T-helper 1 cell treated with Interleukin-12 subunit alpha and Interleukin-12 subunit beta and Interleukin-4 antibody, amounts not matched to agents 30 μg/mL and 1 μg/mL, for 36 hours (primary cell): ENCODE results near the gene NUAK1.

Experiments used
- H3K27ac Mint-ChIP-seq: one replicate; pipeline ENCODE4 v1.8.0; 2021; ENCODE audit warnings: mild to moderate bottlenecking, mixed read lengths
- H3K27me3 Mint-ChIP-seq: one replicate; pipeline ENCODE4 v1.8.0; 2021; ENCODE audit warnings: low read depth, mixed read lengths
- H3K36me3 Mint-ChIP-seq: one replicate; pipeline ENCODE4 v1.8.0; 2021; ENCODE audit warnings: low read depth, mixed read lengths
- H3K4me1 Mint-ChIP-seq: one replicate; pipeline ENCODE4 v1.8.0; 2021; ENCODE audit warnings: low read depth, mixed read lengths
- H3K4me3 Mint-ChIP-seq: one replicate; pipeline ENCODE4 v1.8.0; 2021; ENCODE audit warnings: mild to moderate bottlenecking, moderate library complexity, mixed read lengths
- H3K9me3 Mint-ChIP-seq: one replicate; pipeline ENCODE4 v1.8.0; 2021; ENCODE audit warnings: mixed read lengths

Gene NUAK1

GRCh38 chr12:106113824-106114446, 24.8 kb downstream of the NUAK1 start:
- peaks cover 3% of the 10 kb centered on the region for H3K4me1 Mint-ChIP-seq
- no peaks in the 10 kb centered on the region for H3K36me3 Mint-ChIP-seq
- H3K27ac Mint-ChIP-seq = no peak overlapping the region
- no peak overlapping the region for H3K4me3 Mint-ChIP-seq
- H3K27me3 Mint-ChIP-seq = no peaks in the 10 kb centered on the region
- no peaks in the 10 kb centered on the region for H3K9me3 Mint-ChIP-seq

GRCh38 chr12:106113446-106113823, 25.3 kb downstream of the NUAK1 start:
- H3K36me3 Mint-ChIP-seq = no peaks in the 10 kb centered on the region
- no peak overlapping the region for H3K4me3 Mint-ChIP-seq
- no peaks in the 10 kb centered on the region for H3K27me3 Mint-ChIP-seq
- H3K4me1 Mint-ChIP-seq = peaks cover 3% of the 10 kb centered on the region
- H3K9me3 Mint-ChIP-seq = no peaks in the 10 kb centered on the region
- no peak overlapping the region for H3K27ac Mint-ChIP-seq

- Mint-ChIP-seq H3K27me3 (no peaks in the 10 kb centered on the region), H3K9me3 (no peaks in the 10 kb centered on the region), H3K4me3 (no peak overlapping the region), H3K4me1 (peaks cover 3% of the 10 kb centered on the region), H3K27ac (peak overlapping the region; percentile 55), H3K36me3 (no peaks in the 10 kb centered on the region)
These were observed 25.7 kb downstream of the NUAK1 start for GRCh38 chr12:106113042-106113441.

- H3K4me3 Mint-ChIP-seq = no peak overlapping the region
- H3K27ac Mint-ChIP-seq = no peak overlapping the region
- H3K36me3 Mint-ChIP-seq = no peaks in the 10 kb centered on the region
- peaks cover 6% of the 10 kb centered on the region for H3K27me3 Mint-ChIP-seq
- no peaks in the 10 kb centered on the region for H3K9me3 Mint-ChIP-seq
- peaks cover 3% of the 10 kb centered on the region for H3K4me1 Mint-ChIP-seq
These were observed 26.5 kb downstream of the NUAK1 start for GRCh38 chr12:106112145-106112821.

GRCh38 chr12:106110626-106111300, 28.0 kb downstream of the NUAK1 start:
- no peaks in the 10 kb centered on the region for H3K9me3 Mint-ChIP-seq
- peaks cover 6% of the 10 kb centered on the region for H3K27me3 Mint-ChIP-seq
- H3K4me1 Mint-ChIP-seq = peaks cover 3% of the 10 kb centered on the region
- H3K36me3 Mint-ChIP-seq = no peaks in the 10 kb centered on the region
- H3K27ac Mint-ChIP-seq = no peak overlapping the region
- H3K4me3 Mint-ChIP-seq = no peak overlapping the region

- Mint-ChIP-seq H3K4me3 (no peak overlapping the region), H3K4me1 (peaks cover 3% of the 10 kb centered on the region), H3K27ac (no peak overlapping the region), H3K36me3 (no peaks in the 10 kb centered on the region), H3K9me3 (no peaks in the 10 kb centered on the region), H3K27me3 (peaks cover 6% of the 10 kb centered on the region)
These were observed 29.4 kb downstream of the NUAK1 start for GRCh38 chr12:106109168-106109910.

GRCh38 chr12:106108185-106108835, 30.4 kb downstream of the NUAK1 start:
- H3K36me3 Mint-ChIP-seq = no peaks in the 10 kb centered on the region
- H3K27me3 Mint-ChIP-seq = peaks cover 6% of the 10 kb centered on the region
- peaks cover 3% of the 10 kb centered on the region for H3K4me1 Mint-ChIP-seq
- H3K27ac Mint-ChIP-seq = no peak overlapping the region
- H3K4me3 Mint-ChIP-seq = no peak overlapping the region
- no peaks in the 10 kb centered on the region for H3K9me3 Mint-ChIP-seq

- no peak overlapping the region for H3K4me3 Mint-ChIP-seq
- H3K27ac Mint-ChIP-seq = no peak overlapping the region
- H3K36me3 Mint-ChIP-seq = no peaks in the 10 kb centered on the region
- no peaks in the 10 kb centered on the region for H3K9me3 Mint-ChIP-seq
- no peaks in the 10 kb centered on the region for H3K4me1 Mint-ChIP-seq
- H3K27me3 Mint-ChIP-seq = peaks cover 6% of the 10 kb centered on the region
These were observed 31.2 kb downstream of the NUAK1 start for GRCh38 chr12:106107566-106107965.

- Mint-ChIP-seq H3K4me1 (no peaks in the 10 kb centered on the region), H3K4me3 (no peak overlapping the region), H3K27ac (no peak overlapping the region), H3K9me3 (no peaks in the 10 kb centered on the region), H3K27me3 (peaks cover 6% of the 10 kb centered on the region), H3K36me3 (no peaks in the 10 kb centered on the region)
These were observed 31.9 kb downstream of the NUAK1 start for GRCh38 chr12:106106892-106107291.

- H3K27me3 Mint-ChIP-seq = peaks cover 6% of the 10 kb centered on the region
- no peaks in the 10 kb centered on the region for H3K9me3 Mint-ChIP-seq
- H3K36me3 Mint-ChIP-seq = no peaks in the 10 kb centered on the region
- H3K4me3 Mint-ChIP-seq = no peak overlapping the region
- H3K27ac Mint-ChIP-seq = no peak overlapping the region
- no peaks in the 10 kb centered on the region for H3K4me1 Mint-ChIP-seq
These were observed 32.6 kb downstream of the NUAK1 start for GRCh38 chr12:106106061-106106566.

- H3K4me1 Mint-ChIP-seq = no peaks in the 10 kb centered on the region
- H3K4me3 Mint-ChIP-seq = no peak overlapping the region
- no peaks in the 10 kb centered on the region for H3K9me3 Mint-ChIP-seq
- no peak overlapping the region for H3K27ac Mint-ChIP-seq
- H3K27me3 Mint-ChIP-seq = peaks cover 14% of the 10 kb centered on the region
- H3K36me3 Mint-ChIP-seq = no peaks in the 10 kb centered on the region
These were observed 37.0 kb downstream of the NUAK1 start for GRCh38 chr12:106101803-106102202.

- no peaks in the 10 kb centered on the region for H3K9me3 Mint-ChIP-seq
- no peak overlapping the region for H3K4me3 Mint-ChIP-seq
- H3K27ac Mint-ChIP-seq = no peak overlapping the region
- H3K4me1 Mint-ChIP-seq = no peaks in the 10 kb centered on the region
- H3K27me3 Mint-ChIP-seq = peaks cover 16% of the 10 kb centered on the region
- no peaks in the 10 kb centered on the region for H3K36me3 Mint-ChIP-seq
These were observed 40.0 kb downstream of the NUAK1 start for GRCh38 chr12:106098691-106099200.

- no peak overlapping the region for H3K4me3 Mint-ChIP-seq
- H3K4me1 Mint-ChIP-seq = no peaks in the 10 kb centered on the region
- H3K27ac Mint-ChIP-seq = no peak overlapping the region
- H3K36me3 Mint-ChIP-seq = no peaks in the 10 kb centered on the region
- no peaks in the 10 kb centered on the region for H3K9me3 Mint-ChIP-seq
- peaks cover 16% of the 10 kb centered on the region for H3K27me3 Mint-ChIP-seq
These were observed 41.7 kb downstream of the NUAK1 start for GRCh38 chr12:106097011-106097410.

- H3K36me3 Mint-ChIP-seq = no peaks in the 10 kb centered on the region
- peaks cover 16% of the 10 kb centered on the region for H3K27me3 Mint-ChIP-seq
- no peaks in the 10 kb centered on the region for H3K4me1 Mint-ChIP-seq
- H3K27ac Mint-ChIP-seq = no peak overlapping the region
- no peak overlapping the region for H3K4me3 Mint-ChIP-seq
- H3K9me3 Mint-ChIP-seq = no peaks in the 10 kb centered on the region
These were observed 42.4 kb downstream of the NUAK1 start for GRCh38 chr12:106096376-106096775.
